ENCODE measurements around the gene DDAH2. TPM values are rescaled to one million over a fixed set of nuclear protein-coding genes. Genes with fewer than 3 reads are reported as not detected.

The DDAH2 gene
- polyA plus RNA-seq, 3 donors = 189 to 234 (median 211) TPM

DNA sequence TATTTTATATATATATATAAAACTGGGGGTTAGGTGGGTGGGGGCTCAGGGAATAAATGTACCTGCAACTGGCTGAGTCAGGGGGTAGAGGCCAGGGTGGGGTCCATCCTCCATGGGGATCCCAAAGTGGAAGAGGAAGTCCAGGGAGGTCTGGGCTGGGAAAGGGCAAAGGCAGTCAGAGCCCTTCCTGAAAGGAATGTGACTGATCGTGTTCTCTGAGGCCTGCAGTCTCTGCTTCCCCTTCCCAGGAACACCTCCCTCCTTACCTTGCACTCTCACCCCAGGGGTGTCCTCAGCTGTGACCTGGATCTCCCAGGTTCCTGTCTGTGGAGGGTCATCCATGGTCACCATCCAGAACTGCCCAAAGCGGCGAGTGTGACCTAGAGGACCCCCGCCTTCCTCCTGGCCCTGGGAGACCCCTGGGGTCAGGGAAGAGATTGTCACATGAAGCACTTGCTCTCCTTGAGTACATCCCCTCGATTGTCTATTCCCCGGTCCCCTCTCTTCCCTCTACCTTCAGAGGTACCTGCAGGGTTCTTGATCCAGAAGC lies 38.1 kb upstream of the DDAH2 start:
- no peak for DNase-seq

DNA sequence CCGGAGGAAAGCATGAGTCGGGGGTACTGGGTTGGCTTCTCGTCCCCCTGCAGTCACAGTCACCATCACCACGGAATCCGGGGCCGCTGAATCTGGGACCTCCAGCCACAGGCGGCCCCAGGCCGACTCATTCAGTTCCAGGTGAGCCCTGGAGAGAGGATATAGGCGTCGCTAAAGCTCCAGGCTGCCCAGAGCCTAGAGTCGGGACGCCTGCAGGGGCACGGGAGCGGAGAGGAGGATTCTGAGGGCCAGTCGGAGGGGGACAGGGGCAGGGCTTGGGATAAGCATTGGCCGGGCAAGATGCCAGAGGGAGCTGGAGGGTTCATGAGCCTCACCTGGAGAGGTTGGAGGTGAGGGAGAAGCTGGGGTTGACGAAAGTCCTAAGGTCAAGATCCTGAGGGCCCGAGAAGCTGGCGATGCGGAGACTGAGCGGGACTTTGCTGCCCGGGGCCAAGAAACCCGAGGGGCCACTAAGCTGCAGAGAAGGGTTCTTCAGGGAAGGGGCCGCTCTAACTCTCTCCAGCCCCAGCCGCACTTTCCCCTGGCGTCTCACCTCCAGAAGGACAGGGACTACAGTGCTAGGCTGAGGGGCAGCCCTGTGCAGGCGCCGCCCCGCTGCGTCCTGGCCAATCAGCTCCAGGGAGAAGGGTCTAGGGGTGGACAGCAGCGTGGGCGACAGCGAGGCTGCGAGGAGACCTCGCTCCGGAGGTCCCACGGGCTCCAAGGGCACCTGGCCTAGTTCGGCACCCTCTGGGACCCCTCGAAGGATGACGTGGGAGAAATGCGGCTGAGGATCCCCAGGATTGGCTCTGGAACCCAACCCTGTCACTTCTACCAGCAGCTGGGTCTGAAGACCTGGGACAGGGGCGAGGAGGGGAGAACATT lies 37.1 kb upstream of the DDAH2 start:
- DNase-seq = peak; percentile 31

DNA sequence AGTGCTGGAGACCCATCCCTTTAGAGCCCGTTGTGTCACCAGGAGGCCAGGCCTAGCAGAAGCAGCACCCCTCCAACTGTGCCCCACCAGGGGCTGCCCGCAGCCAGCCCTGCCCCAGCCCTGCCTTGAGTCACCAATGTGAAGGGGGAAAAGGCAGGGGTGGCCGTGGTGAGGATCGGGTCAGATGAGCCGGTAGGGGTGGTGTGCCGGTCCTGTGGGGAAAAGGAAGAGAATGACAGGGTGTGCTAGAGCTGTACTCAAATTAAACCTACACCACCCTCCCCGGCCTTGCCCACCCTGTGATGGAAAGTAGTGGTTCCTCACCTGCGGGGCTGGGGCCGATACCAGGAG lies 36.4 kb upstream of the DDAH2 start:
- DNase-seq = no peak

DNA sequence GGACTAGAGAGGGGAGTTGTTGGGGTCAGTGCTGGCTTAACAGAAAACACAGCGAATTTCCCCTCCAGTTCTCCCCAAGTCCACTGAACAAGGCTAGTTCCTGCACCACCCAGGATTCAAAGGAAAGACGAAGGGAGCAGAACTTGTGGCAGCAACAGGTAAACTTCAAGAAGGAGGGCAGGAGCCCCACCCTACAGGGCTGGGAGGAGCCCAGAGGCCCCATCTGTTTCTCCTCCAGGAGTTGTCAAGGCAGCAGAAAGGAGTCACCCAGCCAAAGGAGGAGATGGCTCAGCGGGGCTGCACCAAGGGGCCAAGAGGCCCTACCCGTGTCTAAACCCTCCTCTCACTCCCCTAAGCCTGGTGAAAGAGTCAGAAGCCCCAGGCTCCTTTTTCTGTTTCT lies 35.1 kb upstream of the DDAH2 start:
- no peak for DNase-seq

DNA sequence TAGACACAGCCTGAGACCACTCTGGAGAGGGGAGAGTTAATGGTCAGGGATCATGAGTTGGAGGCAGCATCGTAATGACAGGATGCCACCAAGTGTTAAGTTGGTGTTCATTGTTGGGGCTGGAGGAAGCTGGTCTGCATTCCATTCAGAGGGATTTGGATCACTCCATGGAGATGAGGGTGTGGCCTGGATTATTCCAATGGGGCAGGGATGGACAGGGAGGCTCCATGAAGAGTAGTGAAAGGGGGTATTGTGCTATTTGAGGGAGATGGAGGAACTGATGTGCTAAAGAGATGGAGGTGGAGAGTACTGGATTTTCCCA lies 34.5 kb upstream of the DDAH2 start:
- DNase-seq = peak; percentile 54

DNA sequence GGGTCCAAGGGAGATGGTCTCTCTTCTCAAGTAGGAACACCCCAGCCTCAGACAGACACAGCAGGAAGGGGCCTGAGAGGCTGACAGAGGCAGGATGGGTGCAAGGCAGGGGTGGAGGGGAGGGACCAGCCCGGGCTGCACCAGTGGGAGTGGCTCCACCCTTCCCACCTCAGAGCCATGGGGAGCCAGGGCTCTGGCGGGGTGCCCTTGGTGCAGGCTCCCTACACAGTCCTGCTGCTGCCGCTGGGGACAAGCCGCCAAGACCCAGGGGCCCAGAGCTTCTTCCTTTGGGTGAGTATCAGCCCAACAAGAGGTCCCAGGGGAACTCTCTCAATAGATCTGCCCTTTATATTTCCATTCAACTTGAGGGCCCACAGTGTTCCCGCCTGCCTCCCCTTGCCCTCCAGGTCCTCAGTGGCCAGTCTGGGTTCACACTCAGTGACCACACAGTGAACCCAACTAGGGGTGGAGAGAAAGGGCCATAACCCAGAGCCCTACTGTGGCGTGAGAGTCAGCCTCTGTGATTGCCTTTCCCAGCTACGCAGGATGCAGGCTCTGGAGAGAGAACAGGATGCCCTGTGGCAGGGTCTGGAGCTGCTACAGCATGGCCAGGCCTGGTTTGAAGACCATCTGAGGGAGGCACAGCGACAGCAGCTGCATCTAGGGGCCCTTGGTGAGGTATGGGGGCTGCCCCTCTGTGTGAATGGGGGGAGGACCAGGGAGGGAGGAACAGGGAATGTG lies 33.9 kb upstream of the DDAH2 start:
- DNase-seq = no peak

DNA sequence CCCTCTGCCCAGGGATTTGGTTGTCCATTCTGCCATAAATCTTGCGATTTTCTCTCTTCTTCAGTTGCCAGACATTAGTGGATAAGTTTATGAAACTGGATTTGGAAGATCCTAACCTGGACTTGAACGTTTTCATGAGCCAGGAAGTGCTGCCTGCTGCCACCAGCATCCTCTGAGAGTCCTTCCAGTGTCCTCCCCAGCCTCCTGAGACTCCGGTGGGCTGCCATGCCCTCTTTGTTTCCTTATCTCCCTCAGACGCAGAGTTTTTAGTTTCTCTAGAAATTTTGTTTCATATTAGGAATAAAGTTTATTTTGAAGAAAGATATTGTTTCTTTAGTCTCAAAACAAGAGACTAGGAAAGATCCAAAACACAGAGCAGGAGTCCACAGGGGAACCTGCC lies 33.3 kb upstream of the DDAH2 start, which contains the start of gene SAPCD1:
TSS of gene SAPCD1 (plus strand) at position 301 of the 400 bp plus-strand sequence. CDS start 399 bp downstream, outside the sequence.
- no peak for DNase-seq

DNA sequence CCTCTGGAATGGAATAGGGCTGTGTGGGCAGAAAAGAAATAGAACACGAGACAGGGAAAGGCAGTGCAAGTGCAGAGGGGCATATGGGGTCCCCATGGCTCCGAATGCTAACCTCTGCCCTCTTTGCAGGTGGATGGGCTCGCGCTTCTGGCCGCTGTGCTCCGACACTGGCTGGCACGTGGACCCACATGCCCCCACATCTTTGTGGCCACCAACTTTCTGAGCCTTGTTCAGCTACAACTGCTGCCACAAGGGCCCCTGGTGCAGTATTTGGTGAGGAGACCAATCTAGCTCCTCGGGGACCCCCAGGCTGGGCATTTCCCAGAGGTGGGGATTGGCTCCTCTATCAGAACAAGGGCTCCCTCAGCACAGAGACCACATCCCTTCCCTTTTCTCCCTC lies 32.2 kb upstream of the DDAH2 start:
- DNase-seq = no peak

DNA sequence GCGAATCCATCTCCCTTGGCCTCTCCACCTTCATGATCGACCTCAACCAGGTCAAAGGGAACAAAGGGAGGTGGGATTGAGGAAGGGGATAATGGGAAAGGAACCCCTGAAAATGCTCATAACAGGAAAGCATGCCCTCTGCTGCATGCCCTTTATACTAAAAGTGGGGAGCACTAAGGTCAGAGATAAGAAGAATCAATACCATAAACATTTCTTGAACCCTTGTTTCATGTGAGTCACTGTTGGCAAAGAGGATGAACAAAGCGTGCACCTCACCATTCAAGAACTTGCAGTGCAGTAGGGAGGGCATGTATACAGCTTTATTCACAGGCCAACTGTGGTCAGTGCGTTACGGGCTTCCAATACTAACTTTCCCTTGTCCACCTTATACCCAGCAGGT lies 31.7 kb upstream of the DDAH2 start:
- DNase-seq = no peak

DNA sequence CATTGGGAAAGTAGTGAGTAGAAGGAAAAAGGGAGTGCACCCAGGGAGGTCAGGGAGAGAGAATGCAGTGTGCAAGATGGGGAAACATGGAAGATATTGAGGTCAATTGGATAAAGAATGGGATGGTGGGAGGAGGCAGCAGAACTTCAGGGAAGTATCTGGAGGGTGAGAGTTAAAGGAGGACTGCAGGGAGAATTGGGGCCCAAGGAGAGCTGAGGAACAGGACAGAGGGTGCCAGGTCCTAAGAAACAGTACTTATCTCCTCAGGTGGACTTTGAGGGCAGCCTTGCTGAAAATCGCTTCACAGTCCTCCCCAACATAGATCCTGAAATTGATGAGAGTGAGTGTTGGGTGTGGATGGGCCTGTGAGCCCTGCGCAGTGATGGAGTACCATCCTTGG lies 29.2 kb upstream of the DDAH2 start:
- no peak for DNase-seq

DNA sequence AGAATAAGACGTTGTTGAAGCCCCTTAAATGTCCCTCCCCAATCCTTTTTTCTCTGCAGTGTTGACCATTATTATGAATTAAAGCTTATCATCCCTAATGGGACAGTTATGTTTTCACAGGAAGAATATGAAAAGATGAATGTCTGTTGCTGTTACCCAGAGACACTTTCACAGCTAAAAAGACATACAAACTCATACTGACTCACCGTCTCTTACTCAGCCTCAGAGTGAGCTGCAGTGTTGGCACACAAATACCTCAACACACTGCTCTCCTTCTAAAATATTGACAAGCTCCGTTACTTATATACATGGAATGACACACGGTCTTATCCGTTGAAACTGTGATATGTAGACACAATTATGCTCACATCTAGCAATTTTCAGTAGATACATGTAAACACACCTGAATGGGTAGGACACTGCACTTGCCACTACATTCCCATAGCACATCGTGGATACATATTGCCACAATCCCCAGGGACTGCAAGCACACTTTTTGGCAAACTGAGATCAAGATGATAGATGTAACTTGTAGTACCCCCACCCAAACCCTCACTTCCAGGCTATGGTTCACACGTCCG lies 23.7 kb upstream of the DDAH2 start:
- no peak for DNase-seq

DNA sequence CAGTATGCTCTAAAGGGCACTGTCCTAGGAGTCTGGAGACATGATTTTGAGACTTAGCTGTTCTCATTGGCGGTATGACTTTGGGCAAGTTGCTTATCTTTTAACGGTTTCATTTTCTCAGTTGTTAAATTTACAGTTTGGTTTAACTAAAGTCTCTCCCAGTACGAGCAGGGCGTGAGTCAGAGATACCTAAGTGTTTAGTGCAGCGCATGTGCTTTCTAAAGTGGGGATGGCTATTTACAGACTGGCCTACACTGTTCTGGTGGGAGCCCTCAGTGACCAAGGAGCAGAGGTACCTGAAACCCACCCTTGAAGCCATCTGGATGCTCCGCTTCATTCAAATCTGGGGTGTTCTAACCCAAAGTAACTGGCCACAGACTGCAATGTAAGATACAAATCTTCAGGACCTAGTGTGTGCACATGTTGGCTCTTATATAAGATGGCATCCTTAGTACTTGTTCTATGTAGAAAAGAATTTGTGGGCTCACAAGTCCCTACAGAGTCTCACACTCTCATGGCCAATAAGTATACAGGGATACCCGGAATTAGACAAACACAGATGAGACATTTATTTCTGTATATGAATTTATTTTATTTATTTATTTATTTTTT lies 21.4 kb upstream of the DDAH2 start:
- no peak for DNase-seq

DNA sequence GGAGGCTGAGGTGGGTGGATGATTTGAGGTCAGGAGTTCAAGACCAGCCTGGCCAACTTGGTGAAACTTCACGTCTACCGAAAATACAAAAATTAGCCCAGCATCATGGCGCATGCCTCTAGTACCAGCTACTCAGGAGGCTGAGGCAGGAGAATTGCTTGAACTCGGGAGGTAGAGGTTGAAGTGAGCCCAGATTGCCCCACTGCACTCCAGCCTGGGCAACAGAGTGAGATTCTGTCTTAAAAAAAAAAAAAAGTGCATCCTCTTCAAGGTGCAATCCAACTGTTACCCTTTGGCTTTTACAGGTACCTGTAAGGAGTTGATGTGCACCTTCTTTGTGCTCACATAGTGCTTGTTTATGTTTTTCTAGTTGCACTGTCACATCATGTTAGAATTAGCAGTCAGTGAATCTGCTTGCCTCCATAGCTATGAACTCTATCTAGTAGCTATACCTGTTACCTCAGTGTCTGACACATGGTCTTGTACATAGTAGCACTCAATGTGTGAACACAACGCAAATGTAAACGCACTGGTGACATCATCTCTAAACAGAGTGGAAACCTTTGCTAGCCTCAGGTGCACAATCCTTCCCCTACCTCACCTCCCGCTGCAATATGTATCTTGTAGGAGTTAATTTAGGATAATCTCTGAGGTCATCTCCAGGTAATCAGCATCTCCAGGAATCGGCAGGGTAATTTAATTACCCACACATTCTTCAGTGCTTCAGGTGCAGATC lies 20.4 kb upstream of the DDAH2 start:
- no peak for DNase-seq

DNA sequence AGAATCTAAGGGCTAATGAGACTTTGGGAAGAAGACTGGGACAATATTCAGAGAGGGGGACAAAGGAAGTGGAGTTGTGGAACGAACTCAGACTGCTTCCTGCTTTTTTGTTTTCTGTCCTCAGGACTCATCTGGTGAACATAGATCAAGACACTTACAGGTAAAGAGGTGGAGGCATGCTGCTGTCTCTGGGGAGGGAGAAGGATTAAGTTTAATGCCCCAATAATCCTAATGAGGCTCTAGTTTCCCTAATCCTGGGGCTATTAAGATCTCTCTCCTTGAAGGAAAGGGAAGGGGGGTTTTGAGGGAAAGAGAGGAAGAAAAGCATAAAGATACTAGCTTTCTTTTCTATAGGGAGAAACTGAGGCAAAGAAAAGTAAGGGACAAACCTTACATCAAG lies 15.3 kb upstream of the DDAH2 start:
- no peak for DNase-seq

DNA sequence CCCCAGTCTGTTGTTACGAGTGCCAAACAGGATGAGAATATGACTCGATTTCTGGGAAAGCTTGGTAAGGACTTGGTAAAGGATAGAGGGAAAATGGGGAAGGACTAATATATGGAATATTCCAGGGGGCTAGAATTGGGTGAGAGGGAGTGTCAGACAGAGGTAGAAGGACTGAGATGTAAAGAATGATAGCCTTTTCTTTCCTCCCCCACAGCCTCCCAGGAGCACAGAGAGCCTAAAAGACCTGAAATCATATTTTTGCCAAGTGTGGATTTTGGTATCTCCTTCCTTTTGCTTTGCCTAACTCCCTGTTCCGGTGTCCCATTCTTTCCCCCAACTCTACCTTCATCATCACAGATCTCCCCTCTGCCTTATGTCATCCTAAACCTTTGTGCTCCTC lies 13.8 kb upstream of the DDAH2 start:
- no peak for DNase-seq

DNA sequence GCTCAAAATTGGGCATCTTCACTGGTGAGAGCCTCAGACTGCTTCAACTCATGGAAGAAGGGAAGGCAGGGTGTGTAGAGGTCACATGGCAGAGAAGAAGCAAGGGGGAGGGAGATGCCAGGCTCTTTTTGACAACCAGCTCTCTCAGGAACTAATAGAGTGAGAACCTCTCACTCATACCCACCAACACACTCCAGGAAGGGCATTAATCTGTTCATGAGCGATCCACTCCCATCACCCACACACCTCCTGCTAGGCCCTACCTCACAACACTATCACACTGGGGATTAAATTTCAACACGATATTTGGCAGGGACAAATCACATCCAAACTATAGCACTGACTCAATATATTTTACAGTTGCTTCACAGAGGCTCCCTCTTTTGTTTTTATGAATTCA lies 12.7 kb upstream of the DDAH2 start:
- DNase-seq = no peak

DNA sequence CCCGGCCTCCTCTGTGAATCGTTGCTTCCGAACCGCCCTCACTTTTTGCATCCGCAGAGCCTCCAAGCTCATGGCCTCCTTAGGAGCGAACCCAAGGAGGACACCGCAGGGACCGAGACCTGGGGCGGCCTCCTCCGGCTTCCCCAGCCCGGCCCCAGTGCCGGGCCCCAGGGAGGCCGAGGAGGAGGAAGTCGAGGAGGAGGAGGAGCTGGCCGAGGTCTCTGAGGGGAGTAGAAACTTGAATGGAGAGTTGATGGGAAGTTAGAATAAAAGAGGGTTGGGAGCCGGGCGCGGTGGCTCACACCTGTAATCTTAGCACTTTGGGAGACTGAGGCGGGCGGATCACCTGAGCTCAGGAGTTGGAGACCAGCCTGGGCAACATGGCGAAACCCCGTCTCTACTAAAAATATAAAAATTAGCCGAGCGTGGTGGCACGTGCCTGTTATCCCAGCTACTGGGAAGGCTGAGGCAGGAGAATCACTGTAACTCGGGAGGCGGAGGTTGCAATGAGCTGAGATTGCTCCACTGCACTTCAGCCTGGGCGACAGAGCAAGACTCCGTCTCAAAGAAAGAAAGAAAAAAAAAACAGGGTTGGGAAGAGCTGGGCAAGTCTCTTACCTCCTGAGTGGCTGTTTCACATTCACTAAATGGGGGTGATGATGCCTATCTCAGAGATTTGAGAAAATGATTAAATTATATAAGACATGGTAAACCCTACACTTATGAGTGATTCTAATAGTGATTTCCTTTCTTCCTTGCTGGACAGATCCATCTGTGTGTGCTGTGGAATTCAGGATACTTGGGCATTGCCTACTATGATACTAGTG lies 11.5 kb upstream of the DDAH2 start:
- no peak for DNase-seq

DNA sequence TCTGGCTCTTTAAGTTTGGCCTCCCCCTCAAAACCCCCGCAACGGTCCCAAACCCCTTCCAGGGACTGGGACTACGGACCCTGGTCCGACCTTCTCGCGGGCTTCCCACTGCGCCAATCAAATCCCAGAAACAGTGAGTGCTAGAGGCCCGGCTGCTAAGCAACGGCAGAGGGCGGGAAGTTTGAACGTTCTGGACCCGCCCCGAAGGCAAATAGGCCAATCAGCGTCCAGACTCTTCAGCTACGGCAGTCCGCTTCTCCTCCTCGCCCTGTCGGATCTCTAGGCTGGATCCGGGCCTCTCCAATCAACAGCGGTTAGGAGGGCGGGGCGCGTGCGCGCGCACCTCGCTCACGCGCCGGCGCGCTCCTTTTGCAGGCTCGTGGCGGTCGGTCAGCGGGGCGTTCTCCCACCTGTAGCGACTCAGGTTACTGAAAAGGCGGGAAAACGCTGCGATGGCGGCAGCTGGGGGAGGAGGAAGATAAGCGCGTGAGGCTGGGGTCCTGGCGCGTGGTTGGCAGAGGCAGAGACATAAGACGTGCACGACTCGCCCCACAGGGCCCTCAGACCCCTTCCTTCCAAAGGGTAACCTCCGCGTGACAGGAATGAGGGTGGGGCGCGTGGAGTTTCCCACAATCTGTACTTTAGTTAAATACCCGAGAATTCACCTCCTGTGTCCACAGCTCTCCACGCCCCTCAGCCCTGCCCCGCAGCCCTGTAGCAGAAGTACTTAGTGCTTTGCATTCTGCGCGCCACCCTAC lies 10.7 kb upstream of the DDAH2 start, which contains the start of gene MSH5:
TSS of gene MSH5 (plus strand) at position 367 of the 758 bp plus-strand sequence. CDS start 462 bp downstream, outside the sequence.
- peak; percentile 100 for DNase-seq
